Right lobe of liver (tissue), 6 donors: ENCODE data around the gene CLDN24. TPM values are rescaled to one million over a fixed set of nuclear protein-coding genes. Genes with fewer than 3 reads are reported as not detected.

ENCODE experiments used
- ATAC-seq, 4 donors: fragments of 200-7000 bp; cut with Tn5 transposase; one replicate each; pipeline ENCODE4 v1.9.1; 2020; ENCODE audit warnings: mild to moderate bottlenecking in 4 of 4, moderate library complexity in 4 of 4
- DNase-seq, 3 donors: peaks; one replicate each; pipeline ENCODE4 v3.0.0-alpha.2; 2020
- H3K27ac ChIP-seq, 3 donors: fragments of 200-600 bp; one replicate each; pipeline ENCODE4 v1.8.0; 2022
- H3K27me3 ChIP-seq, 2 donors: fragments of 200-600 bp; one replicate each; pipeline ENCODE4 v1.8.0; 2022
- H3K36me3 ChIP-seq, 4 donors: fragments of 200-600 bp; sonication (generic) in 1 of 4; one replicate each; pipeline versions ENCODE4 v1.5.1 to v1.8.0; 2017 to 2022; ENCODE audit warnings: control low read depth in 1 of 4
- H3K4me1 ChIP-seq, 4 donors: fragments of 200-600 bp; sonication (generic) in 1 of 4; one replicate each; pipeline versions ENCODE4 v1.5.1 to v1.8.0; 2017 to 2022; ENCODE audit warnings: control low read depth in 1 of 4
- H3K4me3 ChIP-seq, 3 donors: fragments of 200-600 bp; one replicate each; pipeline ENCODE4 v1.8.0; 2022
- H3K9me3 ChIP-seq, 4 donors: fragments of 200-600 bp; sonication (generic) in 1 of 4; one replicate each; pipeline versions ENCODE4 v1.5.1 to v1.8.0; 2017 to 2022; ENCODE audit warnings: control low read depth in 1 of 4
- POLR2A ChIP-seq: fragments of 450-650 bp; IDR thresholded peaks from one replicate; pipeline ENCODE4 v1.6.1; 2017; ENCODE audit warnings: antibody characterized with exemption, mild to moderate bottlenecking
- WGBS: methylation state at CpG from one replicate; pipeline ENCODE4 v1.1.6; 2018; ENCODE audit warnings: low coverage, low lambda C conversion rate; ENCODE audit not compliant: insufficient coverage; ENCODE audit errors: missing lambda C conversion rate; 5-methylcytosine and 5-hydroxymethylcytosine counted together
- intact Hi-C, 2 donors: fragments of 100-400 bp; cut with DNase I; formaldehyde crosslinking; loops; one replicate each; pipeline versions ENCODE4 v1.11.2 to v1.14.1; 2022
- total RNA-seq, 6 experiments: library from RNA; depleted of rRNA in 2 of 6; stranded (reverse); fragments of >200 nt in 2 of 6; fragmentation: NEBNext Ultra II Directional in 3 of 6; extraction: Animal tissue kit (Norgen Biotek cat#: 25700) in 3 of 6; gene quantifications; one replicate each; pipeline versions ENCODE4 v1.1.0 to v1.2.4, GENCODE V29; 2016 to 2023
- TF ChIP-seq, protein P1 (sequence below), 4 donors: fragments of 200-600 bp in 3 of 4; fragments of 450-650 bp in 1 of 4; IDR thresholded peaks; one replicate each; pipeline versions ENCODE4 v1.5.1 to v1.8.0; 2016 to 2022; ENCODE audit warnings: antibody characterized with exemption in 4 of 4, mild to moderate bottlenecking in 2 of 4
- donor health status: DM: no; HTN: yes; CAD: no.
- donor health status: DM: no; HTN: no; CAD: no.
- donor health status: DM: no; HTN: no; CAD: no.
- donor health status: DM: no; HTN: yes; CAD: no.
- donor health status: DM: no; HTN: yes; CAD: no.

CLDN24 gene
- total RNA-seq, 6 experiments from 2014 or later = not detected

DNA sequence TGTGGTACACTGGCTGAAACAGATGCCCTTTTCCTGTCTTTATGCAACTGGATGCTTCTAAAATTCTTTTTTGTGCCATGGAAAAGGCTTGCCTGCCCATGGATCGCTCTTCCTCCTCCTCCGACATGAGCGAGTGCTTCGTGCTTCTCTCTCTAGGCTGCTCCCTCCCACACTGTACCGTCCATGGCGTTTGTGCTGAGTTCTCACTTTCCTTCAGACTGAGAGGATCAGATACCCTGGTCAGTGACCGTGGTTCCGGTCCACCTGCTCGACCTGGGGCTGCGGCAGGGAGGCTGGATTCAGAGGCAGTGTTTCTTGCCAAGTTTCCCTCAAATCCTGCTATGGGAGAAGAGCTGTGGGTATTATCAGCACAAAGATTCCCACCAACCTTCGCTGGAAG, 10.2 kb upstream of the CLDN24 start:
- Histone ChIP-seq H3K4me1 (no peaks in the 10 kb centered on the region), H3K27ac (no peak overlapping the region), H3K36me3 (no peaks in the 10 kb centered on the region), H3K4me3 (no peak overlapping the region), H3K27me3 (no peaks in the 10 kb centered on the region), H3K9me3 (no peaks in the 10 kb centered on the region)
- WGBS = 74% methylated on average over 10 of the region's 11 CpGs
- intact Hi-C loops = no loop called here
- TF ChIP-seq, protein P1, sequence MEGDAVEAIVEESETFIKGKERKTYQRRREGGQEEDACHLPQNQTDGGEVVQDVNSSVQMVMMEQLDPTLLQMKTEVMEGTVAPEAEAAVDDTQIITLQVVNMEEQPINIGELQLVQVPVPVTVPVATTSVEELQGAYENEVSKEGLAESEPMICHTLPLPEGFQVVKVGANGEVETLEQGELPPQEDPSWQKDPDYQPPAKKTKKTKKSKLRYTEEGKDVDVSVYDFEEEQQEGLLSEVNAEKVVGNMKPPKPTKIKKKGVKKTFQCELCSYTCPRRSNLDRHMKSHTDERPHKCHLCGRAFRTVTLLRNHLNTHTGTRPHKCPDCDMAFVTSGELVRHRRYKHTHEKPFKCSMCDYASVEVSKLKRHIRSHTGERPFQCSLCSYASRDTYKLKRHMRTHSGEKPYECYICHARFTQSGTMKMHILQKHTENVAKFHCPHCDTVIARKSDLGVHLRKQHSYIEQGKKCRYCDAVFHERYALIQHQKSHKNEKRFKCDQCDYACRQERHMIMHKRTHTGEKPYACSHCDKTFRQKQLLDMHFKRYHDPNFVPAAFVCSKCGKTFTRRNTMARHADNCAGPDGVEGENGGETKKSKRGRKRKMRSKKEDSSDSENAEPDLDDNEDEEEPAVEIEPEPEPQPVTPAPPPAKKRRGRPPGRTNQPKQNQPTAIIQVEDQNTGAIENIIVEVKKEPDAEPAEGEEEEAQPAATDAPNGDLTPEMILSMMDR (IDR thresholded peaks at IDR 0.05) = no peak
- TF ChIP-seq POLR2A = no peak
- DNase-seq (no peak), ATAC-seq (no peak)

DNA sequence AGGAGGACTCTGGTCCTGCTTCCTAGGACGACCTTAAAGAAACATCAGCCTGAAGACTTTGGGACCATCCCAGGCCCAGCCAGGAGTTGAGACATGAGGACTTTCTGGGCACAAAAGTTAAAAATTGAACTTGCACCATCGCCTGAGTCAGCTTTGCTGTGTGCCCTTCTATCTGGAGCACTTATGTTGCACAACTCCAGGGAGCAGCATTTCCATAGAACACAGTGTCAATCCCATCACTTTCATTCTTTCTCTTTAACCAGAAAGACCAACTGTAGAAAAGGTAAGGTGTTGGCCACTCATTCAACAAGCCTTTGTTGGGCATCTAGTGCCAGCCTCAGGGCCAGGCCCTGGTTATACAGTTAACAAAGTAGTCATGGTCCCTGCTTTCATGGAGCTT, 8.6 kb upstream of the CLDN24 start:
- H3K27me3 ChIP-seq = no peaks in the 10 kb centered on the region
- no peak overlapping the region for H3K27ac ChIP-seq
- no peaks in the 10 kb centered on the region for H3K9me3 ChIP-seq
- intact Hi-C loops = no loop called here
- H3K36me3 ChIP-seq = no peaks in the 10 kb centered on the region
- no peak for ATAC-seq
- H3K4me3 ChIP-seq = no peak overlapping the region
- H3K4me1 ChIP-seq = no peaks in the 10 kb centered on the region
- TF ChIP-seq, protein P1 (IDR thresholded peaks at IDR 0.05) = no peak
- no peak for TF ChIP-seq POLR2A
- DNase-seq = no peak
- WGBS = 48% methylated on average over 2 of the region's 2 CpGs

DNA sequence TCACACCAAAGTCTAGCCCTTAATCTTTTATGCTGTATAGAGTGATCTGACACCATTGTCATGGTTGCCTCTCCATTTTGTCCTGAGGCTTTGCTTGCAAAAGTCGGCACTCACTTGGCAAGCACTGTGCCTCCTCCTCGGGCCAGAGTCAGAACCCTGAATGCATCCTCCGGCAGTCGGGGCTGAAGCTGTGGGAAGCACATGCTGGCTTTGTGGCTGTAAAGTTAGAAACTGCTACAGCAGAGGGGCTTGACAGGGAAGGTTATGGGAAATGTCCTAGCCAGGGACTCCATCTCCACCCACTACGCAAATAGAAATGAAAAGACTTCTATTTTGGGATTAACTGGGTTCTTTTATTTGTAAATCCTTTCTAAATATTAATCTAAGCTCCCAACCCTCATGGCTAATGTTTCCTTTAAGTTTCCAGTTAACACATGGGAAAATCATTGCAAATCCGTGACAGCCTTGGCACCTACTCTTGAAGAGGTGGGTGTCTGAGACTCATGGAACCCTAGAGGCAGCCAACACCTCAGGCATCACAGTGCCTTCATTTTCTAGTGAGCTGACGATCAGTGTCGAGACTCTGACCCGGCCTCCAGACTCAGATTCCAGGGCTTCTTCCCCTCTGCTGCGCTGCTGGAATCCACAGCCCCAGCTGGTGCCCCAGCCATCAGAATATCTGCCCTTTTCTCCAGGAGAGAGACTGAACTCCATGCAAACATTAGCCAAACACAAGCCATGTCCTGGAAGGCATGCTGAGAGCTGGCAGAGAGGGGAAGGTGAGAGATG, 7.9 kb upstream of the CLDN24 start:
- ATAC-seq (no peak), DNase-seq (no peak)
- no peaks in the 10 kb centered on the region for H3K4me1 ChIP-seq
- H3K9me3 ChIP-seq = no peaks in the 10 kb centered on the region
- no peaks in the 10 kb centered on the region for H3K27me3 ChIP-seq
- H3K36me3 ChIP-seq = no peaks in the 10 kb centered on the region
- H3K27ac ChIP-seq = no peak overlapping the region
- no peak overlapping the region for H3K4me3 ChIP-seq
- intact Hi-C loops = no loop called here
- TF ChIP-seq POLR2A = no peak
- TF ChIP-seq, protein P1 (IDR thresholded peaks at IDR 0.05) = no peak
- WGBS = 67% methylated on average over 7 of the region's 10 CpGs

DNA sequence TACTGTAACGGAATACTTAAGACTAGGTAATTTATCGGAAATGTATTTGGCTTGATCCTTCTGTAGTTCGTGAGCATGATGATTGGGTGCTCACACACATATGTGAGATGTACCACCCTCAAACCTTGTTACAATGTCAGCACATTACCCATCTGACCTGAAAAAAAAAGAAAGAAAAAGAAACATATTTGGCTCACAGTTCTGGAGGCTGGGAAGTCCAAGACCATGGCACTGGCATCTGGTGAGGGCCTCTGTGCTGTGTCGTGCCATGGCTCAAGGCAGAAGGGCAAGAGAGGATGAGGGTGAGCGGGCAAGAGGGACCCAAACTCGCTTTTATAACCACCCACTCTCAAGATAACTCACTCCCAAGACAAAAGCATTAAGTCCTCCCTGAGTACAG, 7.0 kb upstream of the CLDN24 start:
- intact Hi-C loops = no loop called here
- ATAC-seq = no peak
- Histone ChIP-seq H3K27ac (no peak overlapping the region), H3K4me1 (no peaks in the 10 kb centered on the region), H3K36me3 (no peaks in the 10 kb centered on the region), H3K4me3 (no peak overlapping the region), H3K9me3 (no peaks in the 10 kb centered on the region), H3K27me3 (no peaks in the 10 kb centered on the region)
- WGBS = 92% methylated on average over 4 of the region's 6 CpGs
- no peak for DNase-seq
- TF ChIP-seq POLR2A = no peak
- TF ChIP-seq, protein P1 (IDR thresholded peaks at IDR 0.05) = no peak
